Thymus (tissue), 11 donors: ENCODE measurements around the gene SLC39A1. TPM values are rescaled to one million over a fixed set of nuclear protein-coding genes. Genes with fewer than 3 reads are reported as not detected.

Experiments
- DNase-seq, 9 donors: peaks; one replicate each; pipeline ENCODE4 v3.0.0-alpha.2; 2013; ENCODE audit warnings: low spot score in 9 of 9, low read depth in 6 of 9, missing footprints in 1 of 9
- H3K27ac ChIP-seq, 2 donors: one replicate each; pipeline ENCODE4 v1.5.1; 2013; ENCODE audit warnings: control low read depth in 1 of 2, low read depth in 1 of 2, low read length in 1 of 2, mild to moderate bottlenecking in 1 of 2, moderate library complexity in 1 of 2
- H3K27me3 ChIP-seq, 2 donors: one replicate each; pipeline ENCODE4 v1.5.1; 2013; ENCODE audit warnings: low read length in 1 of 2; ENCODE audit not compliant: control insufficient read depth in 2 of 2, insufficient read depth in 1 of 2
- H3K36me3 ChIP-seq, 2 donors: one replicate each; pipeline ENCODE4 v1.5.1; 2013; ENCODE audit warnings: low read length in 1 of 2, mild to moderate bottlenecking in 1 of 2, moderate library complexity in 1 of 2; ENCODE audit not compliant: control insufficient read depth in 2 of 2, insufficient read depth in 2 of 2
- H3K4me1 ChIP-seq, 2 donors: one replicate each; pipeline ENCODE4 v1.5.1; 2013; ENCODE audit warnings: low read length in 2 of 2; ENCODE audit not compliant: control insufficient read depth in 2 of 2, insufficient read depth in 2 of 2
- H3K4me3 ChIP-seq, 2 donors: one replicate each; pipeline ENCODE4 v1.5.1; 2013; ENCODE audit warnings: low read length in 2 of 2, control low read depth in 1 of 2, mild to moderate bottlenecking in 1 of 2
- H3K9me3 ChIP-seq, 2 donors: one replicate each; pipeline ENCODE4 v1.5.1; 2013; ENCODE audit warnings: low read length in 1 of 2, mild to moderate bottlenecking in 1 of 2; ENCODE audit not compliant: control insufficient read depth in 2 of 2, insufficient read depth in 1 of 2
- WGBS: extraction: QIAGEN DNeasy Blood & Tissue Kit; methylation state at CpG from one replicate; pipeline ENCODE4 v1.1.7; 2013; 5-methylcytosine and 5-hydroxymethylcytosine counted together
- polyA plus RNA-seq: library from polyadenylated mRNA; stranded (reverse); fragments of 200-250 nt; gene quantifications from one replicate; pipeline ENCODE4 v1.2.3, GENCODE V29; 2013
- total RNA-seq: library from RNA; stranded (reverse); fragments of 120-200 nt; gene quantifications from one replicate; pipeline ENCODE4 v1.2.4, GENCODE V29; 2013
- donor health status: healthy.

SLC39A1 gene
- total and polyA plus RNA-seq, 2 donors = 33.8 to 44.9 TPM

DNA sequence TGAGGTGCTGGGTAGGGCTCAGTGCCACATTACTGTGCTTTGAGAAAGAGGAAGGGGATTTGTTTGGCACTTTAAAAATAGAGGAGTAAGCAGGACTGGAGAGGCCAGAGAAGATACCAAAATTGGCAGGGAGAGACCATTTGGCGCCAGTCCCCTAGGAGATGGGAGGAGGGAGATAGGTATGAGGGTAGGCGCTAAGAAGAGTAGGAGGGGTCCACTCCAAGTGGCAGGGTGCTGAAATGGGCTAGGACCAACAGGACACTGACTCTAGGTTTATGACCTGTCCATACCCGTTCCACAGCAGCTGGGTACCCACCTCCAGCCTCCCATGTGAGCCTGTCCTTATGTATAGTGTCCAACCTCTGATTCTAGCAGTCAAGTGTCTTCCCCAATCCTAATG is 3.9 kb downstream of the SLC39A1 start:
- Histone ChIP-seq H3K36me3 (peaks cover 12 to 26% of the 10 kb centered on the region in 2 donors), H3K27me3 (no peaks in the 10 kb centered on the region), H3K4me3 (no peak overlapping the region), H3K27ac (no peak overlapping the region), H3K4me1 (peaks cover 22 to 59% of the 10 kb centered on the region in 2 donors), H3K9me3 (no peaks in the 10 kb centered on the region)
- DNase-seq = no peak
- WGBS = 94% methylated on average over 3 of the region's 3 CpGs

DNA sequence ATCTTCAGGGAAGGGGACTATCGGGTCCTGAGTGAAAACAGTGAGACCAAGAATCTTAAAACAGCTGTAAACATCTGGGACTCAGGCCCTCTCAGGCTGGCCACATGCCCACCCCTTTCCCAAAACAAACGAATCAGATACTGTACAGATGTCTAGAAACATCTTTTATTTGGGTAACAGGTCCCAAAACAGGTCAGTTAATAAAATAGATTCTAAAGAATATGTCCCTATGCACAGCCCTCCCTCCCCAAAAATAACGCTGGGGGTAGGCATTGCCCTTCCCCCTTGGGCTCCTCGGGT is 4.4 kb downstream of the SLC39A1 start:
- 38% methylated on average over 4 of the region's 4 CpGs for WGBS
- Histone ChIP-seq H3K4me1 (peaks cover 18 to 54% of the 10 kb centered on the region in 2 donors), H3K9me3 (no peaks in the 10 kb centered on the region), H3K4me3 (no peak overlapping the region), H3K27me3 (no peaks in the 10 kb centered on the region), H3K27ac (peak overlapping the region in 1 of 2 donors; percentile 6), H3K36me3 (peaks cover 15 to 32% of the 10 kb centered on the region in 2 donors)
- no peak for DNase-seq

GRCh38 chr1:153958111-153958960 is 5.0 kb downstream of the SLC39A1 start, which contains the start of gene CRTC2:
TSS of gene CRTC2 (minus strand) at chr1:153958612. CDS start at chr1:153958497, 115 bp downstream.
- WGBS = under 1% methylated on average over 75 of the region's 75 CpGs
- H3K4me3 ChIP-seq = peak within 1 kb of the TSS; percentile 88 to 93
- H3K9me3 ChIP-seq = no peaks in the 10 kb centered on the region
- H3K4me1 ChIP-seq = peaks cover 18 to 50% of the 10 kb centered on the region in 2 donors
- DNase-seq = peak; percentile 90 to 99 (median 96)
- peak within 1 kb of the TSS; percentile 86 to 88 for H3K27ac ChIP-seq
- no peaks in the 10 kb centered on the region for H3K27me3 ChIP-seq
- peaks cover 21 to 37% of the 10 kb centered on the region in 2 donors for H3K36me3 ChIP-seq

- under 1% methylated on average over 13 of the region's 13 CpGs for WGBS
- Histone ChIP-seq H3K4me1 (peaks cover 18 to 46% of the 10 kb centered on the region in 2 donors), H3K9me3 (no peaks in the 10 kb centered on the region), H3K27ac (peak overlapping the region; percentile 86 to 88), H3K27me3 (no peaks in the 10 kb centered on the region), H3K36me3 (peaks cover 25 to 42% of the 10 kb centered on the region in 2 donors), H3K4me3 (peak overlapping the region; percentile 88 to 93)
- peak in 1 of 9 donors; percentile 67 for DNase-seq
Observed at GRCh38 chr1:153957744-153958110, 5.6 kb downstream of the SLC39A1 start.

DNA sequence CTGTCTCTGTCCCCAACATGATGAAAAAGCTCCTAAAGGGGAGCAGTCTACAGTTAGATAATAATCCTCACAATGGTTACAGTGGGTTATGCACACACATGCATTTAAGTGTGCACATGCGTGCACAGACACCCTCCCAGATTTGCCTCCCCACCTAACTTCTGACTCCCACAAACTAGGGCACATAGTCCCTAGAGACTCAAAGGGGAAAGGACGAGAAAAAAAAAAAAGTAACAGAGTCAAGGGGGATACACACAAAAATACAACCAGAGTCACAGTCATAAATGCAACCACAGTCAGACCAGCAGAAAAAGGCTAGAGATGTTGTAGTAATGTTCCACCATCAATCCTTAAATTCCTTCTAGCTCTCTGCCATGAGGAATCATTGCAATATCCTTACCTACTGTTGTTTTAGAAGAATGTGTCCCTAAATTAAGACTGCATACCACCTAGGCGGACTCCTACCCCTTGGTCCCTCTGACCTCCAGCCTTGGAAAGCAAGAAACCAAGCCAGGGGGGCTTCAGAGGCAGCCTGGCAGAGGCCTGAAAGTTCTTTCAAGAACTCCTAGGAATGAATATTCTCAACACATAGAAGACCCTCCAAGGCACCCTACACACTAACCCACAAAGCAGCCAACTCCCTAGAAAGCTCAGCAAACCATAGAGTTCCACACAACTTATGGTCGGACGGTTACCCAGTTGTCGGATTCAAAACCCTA is 6.2 kb downstream of the SLC39A1 start:
- Histone ChIP-seq H3K4me1 (peaks cover 16 to 41% of the 10 kb centered on the region in 2 donors), H3K9me3 (no peaks in the 10 kb centered on the region), H3K4me3 (peak overlapping the region; percentile 88 to 93), H3K27ac (peak overlapping the region; percentile 86 to 88), H3K36me3 (peaks cover 31 to 48% of the 10 kb centered on the region in 2 donors), H3K27me3 (no peaks in the 10 kb centered on the region)
- WGBS = 36% methylated on average over 6 of the region's 6 CpGs
- DNase-seq = no peak

GRCh38 chr1:153954826-153955225 is 8.5 kb downstream of the SLC39A1 start:
- 97% methylated on average over 10 of the region's 10 CpGs for WGBS
- no peak overlapping the region for H3K4me3 ChIP-seq
- no peaks in the 10 kb centered on the region for H3K27me3 ChIP-seq
- H3K4me1 ChIP-seq = peaks cover 12 to 32% of the 10 kb centered on the region in 2 donors
- H3K9me3 ChIP-seq = no peaks in the 10 kb centered on the region
- no peak for DNase-seq
- peaks cover 38 to 53% of the 10 kb centered on the region in 2 donors for H3K36me3 ChIP-seq
- H3K27ac ChIP-seq = no peak overlapping the region

DNA sequence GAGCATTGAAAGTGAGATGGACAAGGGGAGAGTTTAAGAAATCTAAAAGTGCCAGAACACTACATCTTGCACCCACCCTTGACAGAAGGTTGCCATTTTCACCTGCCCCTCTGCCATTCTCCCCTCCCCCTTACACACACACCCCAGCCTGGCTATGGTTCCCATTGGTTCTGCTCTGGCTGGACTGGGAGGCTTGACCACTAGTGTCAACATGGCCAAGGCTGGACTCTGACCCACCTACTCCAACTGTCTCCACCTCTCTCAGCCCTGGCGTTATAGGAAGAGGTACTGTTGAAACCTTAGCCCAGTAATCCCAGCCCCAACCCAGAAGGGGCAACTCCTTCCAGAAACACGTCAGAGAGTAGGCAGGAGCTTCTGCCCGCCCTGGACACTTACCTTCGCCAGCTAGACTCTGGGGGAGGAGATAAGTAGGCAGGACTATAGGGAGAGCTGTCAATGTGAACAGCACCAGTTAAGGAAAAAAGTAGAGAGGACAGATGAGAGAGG is 9.4 kb downstream of the SLC39A1 start:
- DNase-seq = no peak
- H3K27ac ChIP-seq = no peak overlapping the region
- H3K4me3 ChIP-seq = no peak overlapping the region
- peaks cover 12 to 29% of the 10 kb centered on the region in 2 donors for H3K4me1 ChIP-seq
- H3K27me3 ChIP-seq = no peaks in the 10 kb centered on the region
- H3K9me3 ChIP-seq = no peaks in the 10 kb centered on the region
- 95% methylated on average over 4 of the region's 4 CpGs for WGBS
- H3K36me3 ChIP-seq = peaks cover 46 to 58% of the 10 kb centered on the region in 2 donors

GRCh38 chr1:153951801-153952200 is 11.5 kb downstream of the SLC39A1 start:
- WGBS = 96% methylated on average over 2 of the region's 2 CpGs
- H3K27me3 ChIP-seq = no peaks in the 10 kb centered on the region
- no peak for DNase-seq
- no peak overlapping the region for H3K4me3 ChIP-seq
- peaks cover 7 to 21% of the 10 kb centered on the region in 2 donors for H3K4me1 ChIP-seq
- peaks cover 65 to 76% of the 10 kb centered on the region in 2 donors for H3K36me3 ChIP-seq
- H3K27ac ChIP-seq = no peak overlapping the region
- H3K9me3 ChIP-seq = no peaks in the 10 kb centered on the region

GRCh38 chr1:153951183-153951582 is 12.2 kb downstream of the SLC39A1 start:
- no peak for DNase-seq
- H3K27me3 ChIP-seq = no peaks in the 10 kb centered on the region
- no peak overlapping the region for H3K4me3 ChIP-seq
- no peak overlapping the region for H3K27ac ChIP-seq
- WGBS = 97% methylated on average over 11 of the region's 11 CpGs
- no peaks in the 10 kb centered on the region for H3K9me3 ChIP-seq
- H3K4me1 ChIP-seq = peaks cover under 1 to 18% of the 10 kb centered on the region in 2 donors
- peaks cover 65 to 76% of the 10 kb centered on the region in 2 donors for H3K36me3 ChIP-seq
